HS-27A (cell line): ENCODE measurements around the gene RPL10.
A peak's percentile ranks its signal among the peaks of the same experiment; 100 is the strongest.

Experiments used
- DNase-seq: peaks from one replicate; pipeline ENCODE4 v3.0.0-alpha.2; 2012; ENCODE audit warnings: low read depth, missing footprints

Gene RPL10

DNA sequence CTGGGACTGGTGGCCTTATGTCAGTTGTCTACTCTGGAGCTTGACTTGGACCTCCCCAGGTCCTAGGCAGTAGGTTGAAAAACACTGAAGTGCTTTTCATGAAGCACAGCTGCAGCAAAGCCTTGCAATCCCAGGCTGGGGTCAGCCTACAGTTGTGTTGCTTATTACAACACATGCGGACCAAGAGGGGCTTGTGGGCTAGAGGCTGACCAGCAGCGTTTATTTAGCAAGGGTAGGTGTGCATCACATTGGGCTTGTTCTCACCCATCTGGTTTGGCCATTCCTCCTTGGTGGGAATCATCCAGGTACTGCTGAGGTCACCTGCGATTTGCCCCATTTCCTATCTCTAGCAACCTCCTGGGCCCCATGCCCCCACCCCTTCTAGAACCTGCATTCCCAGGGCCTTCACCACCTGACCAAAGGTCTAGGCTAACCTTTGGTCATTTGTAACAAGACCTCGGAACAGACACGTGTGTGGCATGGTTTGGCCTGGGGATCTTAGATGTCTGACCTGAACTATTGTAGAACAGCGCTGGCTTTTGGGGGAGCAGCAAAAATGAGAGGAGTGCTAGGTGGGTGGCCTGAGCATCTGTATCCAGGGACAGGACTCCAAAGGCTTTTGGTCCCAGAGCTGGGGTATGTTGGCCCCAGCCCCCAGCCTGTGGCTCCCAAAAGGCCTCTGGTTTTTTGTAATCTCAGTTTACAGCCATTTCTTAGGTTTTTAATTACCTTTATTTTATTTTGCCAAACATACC lies 3.0 kb downstream of the RPL10 start:
- no peak for DNase-seq

DNA sequence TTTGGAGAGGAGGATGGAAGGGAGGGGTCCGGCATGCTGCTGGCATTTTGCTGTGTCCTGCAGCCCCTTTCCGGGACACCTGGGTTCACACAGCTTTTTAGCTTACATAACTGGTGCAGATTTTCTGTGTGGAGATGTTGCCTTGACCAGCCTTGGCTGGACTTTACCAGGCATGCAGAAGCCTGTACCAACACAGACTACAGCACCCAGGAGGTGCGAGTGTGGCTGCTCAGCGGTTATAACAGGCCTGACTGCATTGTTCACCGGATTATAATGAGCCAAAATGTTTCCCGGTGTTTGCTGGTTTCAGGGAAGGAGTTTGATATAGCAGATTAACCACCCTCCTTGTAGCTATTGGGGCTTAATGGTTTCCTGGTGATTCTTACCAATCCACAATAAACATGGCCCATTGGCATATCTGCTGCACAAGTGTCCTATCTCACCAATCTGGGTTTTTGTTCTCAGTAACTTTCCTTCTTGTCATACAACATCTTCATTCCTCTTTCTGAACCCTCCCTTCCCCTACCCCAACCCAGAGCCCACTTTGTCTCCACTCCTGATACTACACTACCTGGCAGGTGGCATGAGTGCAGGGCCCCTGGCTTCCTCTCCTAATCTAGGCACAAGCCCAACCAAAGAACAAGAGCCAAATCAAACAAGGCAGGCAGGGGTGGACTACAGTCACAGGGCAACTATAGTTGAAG lies 3.9 kb downstream of the RPL10 start:
- DNase-seq: no peak

DNA sequence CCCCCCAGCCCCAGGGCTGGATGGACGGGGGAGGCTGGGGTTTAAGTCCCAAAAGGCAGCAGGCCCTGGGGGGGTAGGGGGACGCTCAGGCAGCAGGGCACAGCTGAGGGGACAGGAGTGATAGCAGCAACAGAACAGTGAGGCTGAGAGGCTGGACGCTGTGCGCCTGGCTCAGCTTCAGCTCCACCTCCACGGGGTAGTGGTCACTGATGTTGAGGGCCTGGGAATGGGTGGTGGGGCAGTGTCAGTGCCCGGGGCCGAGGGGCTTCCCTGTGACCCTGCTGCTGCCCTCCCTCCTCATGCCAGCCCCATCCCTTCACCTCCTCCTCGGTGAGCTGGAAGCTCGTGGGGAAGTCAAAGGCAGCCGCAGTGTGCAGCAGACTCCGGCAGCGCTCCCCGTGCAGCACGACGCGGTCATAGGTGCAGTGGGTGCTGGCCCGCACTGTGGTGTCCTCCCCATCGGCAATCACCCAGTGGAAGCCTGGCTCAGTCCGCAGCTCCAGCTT lies 4.5 kb downstream of the RPL10 start:
- DNase-seq: no peak

DNA sequence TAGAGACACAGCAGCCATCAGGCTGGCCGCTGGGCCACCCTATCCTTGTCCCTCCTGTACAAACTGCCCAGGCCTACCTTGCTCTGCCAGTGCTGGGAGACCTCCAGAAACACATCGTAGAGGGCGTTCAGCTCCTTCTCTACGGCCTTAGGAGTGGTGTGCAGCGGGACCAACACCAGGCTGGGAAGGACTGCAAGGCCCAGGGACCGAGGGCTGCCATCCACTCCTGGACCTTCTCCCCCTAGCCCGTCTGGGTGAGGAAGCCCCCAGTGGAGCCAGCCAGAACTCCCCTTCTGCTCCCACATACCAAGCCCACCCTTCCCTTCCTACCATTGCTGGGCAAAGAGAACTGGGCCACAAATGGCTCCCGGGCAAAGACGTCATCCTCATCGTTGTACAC lies 5.0 kb downstream of the RPL10 start:
- DNase-seq: no peak

DNA sequence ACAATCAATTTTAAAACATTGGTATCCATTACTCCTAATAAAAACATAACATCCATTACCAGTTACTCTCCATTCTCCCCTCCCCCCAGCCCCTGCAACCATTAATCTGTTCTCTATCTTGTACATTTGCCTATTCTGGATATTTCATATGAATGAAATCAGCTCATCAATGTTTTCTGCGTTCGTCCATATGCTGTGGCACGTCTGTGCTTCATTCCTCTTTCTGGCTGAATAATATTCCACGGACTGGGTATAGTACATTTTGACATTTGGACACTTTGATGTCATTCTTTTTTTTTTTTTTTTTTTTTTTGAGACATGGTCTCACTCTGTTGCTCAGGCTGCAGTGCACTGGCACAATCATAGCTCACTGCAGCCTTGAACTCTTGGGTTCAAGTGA lies 5.7 kb downstream of the RPL10 start:
- no peak for DNase-seq

DNA sequence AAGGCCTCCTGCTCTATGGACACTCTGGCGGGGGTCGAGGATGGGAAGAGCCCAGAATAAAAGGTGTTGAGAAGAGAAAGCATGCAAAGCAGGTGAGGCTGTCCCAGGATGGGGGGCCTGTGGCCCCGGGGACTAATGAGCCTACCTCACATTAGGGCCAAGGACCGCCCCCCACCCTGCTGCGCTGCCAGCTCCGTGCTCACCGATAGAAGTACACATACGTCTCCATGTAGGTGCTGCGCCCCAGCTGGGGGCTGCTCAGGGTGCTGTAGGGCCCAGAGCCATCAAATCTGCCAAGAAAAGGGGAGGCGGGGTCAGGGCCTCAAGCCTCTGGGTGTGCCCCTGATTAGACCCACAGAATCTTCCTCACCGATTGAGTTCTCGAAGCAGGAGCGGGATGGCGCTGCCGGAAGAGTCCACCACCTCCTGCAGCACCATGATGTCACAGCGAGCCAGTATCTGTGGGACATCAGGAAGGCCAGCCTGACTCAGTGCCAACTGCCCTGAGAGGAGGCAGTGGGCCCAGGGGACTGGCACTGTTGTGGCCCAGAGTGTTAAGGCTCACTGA lies 6.5 kb downstream of the RPL10 start:
- no peak for DNase-seq

DNA sequence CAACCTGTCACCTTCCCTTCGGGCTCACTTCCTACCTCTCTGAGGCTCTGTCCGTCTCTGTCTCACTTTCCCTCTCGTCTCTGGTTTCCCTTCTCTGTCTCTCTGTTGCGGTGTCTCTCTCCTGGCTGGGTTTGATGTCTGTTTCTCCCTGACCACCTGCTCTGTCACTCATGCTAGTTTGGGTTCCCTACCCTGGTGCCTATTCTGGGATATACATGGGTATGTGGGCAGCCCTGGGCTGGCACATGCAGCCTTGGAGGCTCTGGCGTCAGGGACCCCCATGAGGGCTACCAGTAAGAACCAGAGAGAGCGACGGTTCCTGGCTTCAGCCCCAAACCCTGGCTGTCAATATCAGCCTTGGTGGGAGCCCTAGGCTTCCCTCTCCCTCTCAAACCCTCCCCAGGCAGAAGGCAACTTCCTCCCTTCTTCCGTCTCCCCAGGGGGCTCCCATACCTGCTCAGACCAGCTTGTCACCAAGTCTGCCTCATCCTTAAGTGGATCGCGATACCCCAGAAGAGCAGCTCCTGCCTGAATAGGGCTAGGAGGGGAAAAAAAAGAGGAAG lies 10.6 kb downstream of the RPL10 start:
- no peak for DNase-seq

DNA sequence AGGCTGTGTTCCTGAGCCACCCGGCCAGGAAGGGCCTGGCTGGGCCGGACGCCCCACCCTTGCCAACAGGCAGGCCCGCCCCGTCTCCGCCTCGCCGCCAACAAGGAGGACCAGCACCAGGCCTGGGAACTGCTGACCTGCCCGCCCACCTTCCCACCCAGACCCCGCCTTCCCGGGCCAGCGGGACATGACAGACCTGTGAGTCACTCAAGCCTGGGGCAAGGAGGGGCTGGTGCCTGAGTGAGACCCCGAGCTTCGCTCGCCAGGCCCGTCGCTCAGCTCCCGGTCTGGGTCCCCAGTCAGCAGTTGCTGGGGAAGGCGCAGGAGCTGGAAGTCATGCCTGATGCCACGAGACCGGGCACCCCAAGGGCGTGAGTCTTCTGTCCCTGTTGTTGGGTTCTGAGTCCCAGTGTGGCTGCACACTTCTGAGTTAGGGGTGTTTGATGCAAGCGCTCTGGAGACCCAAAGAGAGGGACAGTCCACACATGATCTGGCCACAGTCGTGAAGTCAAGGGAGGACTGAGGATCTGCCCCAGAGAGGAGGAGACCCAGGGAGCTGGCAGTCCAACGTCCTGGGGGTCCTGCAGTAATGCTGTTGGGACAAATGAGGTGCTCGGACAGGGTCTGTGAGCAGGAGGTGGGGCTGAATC lies 11.2 kb downstream of the RPL10 start, which contains the start of gene DNASE1L1:
Gene DNASE1L1, minus strand, starts transcription at position 33 of the 650 bp plus-strand sequence. CDS start 3,686 bp downstream, outside the sequence.
- no peak for DNase-seq

DNA sequence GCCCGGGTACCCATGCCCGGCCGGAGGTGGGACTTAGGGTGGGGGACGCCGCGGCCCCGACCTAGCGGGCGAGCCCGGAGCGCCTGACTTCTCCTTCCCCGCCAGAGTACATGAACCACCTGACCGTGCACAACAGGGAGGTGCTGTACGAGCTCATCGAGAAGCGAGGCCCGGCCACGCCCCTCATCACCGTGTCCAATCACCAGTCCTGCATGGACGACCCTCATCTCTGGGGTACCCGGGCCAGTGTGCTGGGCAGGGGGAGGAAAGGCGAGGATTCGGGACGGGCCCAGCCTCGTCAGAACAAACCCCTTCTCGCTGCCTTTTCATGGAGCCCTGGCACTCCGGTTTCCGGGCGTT lies 13.8 kb downstream of the RPL10 start:
- DNase-seq: no peak

DNA sequence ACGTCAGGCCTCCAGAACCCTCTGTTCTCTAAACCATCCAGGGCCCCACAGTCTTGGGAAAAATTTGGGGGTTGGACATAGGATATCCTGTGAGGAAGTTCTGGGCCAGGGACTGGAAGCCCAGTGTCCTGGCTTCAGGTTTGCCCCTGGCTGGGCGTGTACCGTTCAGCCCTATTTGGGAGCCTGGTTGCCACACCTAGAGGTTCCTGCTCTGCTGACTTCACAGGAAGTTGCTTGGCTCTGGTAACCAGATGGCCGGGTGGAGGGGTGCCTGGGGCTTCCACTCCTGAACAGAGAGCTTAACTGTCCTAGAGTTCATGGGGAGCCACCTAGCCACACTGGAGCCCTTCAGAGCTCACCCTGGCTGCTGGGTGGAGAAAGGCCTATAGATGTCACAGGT lies 14.3 kb downstream of the RPL10 start:
- no peak for DNase-seq

DNA sequence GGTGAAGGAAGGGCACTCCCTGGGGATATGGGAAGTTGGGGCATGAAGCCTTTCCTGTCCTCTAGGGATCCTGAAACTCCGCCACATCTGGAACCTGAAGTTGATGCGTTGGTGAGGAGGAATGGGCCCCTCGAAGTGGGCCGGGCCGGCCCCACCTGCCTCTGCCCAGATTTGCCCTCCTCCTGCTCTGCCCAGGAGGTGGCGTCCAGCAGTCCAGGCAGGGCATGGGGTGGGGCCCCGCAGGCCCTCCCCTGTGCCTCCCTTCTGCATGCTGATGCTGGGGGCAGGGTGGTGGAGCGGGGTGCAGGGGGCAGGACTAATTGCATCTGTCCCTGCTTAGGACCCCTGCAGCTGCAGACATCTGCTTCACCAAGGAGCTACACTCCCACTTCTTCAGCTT lies 15.0 kb downstream of the RPL10 start:
- no peak for DNase-seq

DNA sequence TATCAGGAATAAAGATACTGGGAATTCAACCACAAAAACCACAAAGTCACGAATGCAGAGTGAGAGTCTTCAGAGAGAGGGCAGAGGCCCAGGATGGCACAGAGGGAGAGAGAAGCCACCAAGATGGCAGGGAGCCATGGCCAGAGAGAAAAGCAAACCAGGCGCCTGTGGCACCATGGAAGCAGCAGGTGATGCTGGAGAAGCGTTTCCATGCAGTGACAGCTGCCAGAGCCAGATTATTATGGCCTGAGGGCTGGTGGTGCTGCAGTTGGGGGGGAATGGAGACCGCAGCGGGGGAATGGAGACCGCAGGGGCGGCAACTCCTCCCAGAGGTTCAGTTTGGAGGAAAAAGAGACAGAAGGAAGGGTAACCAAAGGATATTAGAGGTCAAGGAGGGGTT lies 19.0 kb downstream of the RPL10 start:
- DNase-seq: no peak

DNA sequence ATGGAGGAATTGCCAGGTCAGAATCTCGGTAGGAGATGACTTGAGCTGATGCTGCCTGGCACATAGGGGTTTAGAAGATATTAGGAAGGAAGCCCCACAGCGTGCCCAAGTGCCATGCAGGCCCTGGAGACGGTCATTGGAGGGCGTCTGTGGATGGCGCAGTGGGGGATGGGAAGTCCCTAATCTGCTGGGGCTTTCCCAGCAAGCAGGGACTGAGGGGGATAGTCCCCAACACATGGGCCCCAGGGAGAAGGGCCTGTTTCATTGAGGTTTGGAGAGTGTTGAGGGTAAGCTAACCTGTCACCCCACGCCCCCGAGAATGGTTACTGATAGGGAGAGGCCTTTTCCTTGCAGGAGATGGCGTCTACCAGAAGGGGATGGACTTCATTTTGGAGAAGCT lies 21.0 kb downstream of the RPL10 start:
- DNase-seq: no peak

DNA sequence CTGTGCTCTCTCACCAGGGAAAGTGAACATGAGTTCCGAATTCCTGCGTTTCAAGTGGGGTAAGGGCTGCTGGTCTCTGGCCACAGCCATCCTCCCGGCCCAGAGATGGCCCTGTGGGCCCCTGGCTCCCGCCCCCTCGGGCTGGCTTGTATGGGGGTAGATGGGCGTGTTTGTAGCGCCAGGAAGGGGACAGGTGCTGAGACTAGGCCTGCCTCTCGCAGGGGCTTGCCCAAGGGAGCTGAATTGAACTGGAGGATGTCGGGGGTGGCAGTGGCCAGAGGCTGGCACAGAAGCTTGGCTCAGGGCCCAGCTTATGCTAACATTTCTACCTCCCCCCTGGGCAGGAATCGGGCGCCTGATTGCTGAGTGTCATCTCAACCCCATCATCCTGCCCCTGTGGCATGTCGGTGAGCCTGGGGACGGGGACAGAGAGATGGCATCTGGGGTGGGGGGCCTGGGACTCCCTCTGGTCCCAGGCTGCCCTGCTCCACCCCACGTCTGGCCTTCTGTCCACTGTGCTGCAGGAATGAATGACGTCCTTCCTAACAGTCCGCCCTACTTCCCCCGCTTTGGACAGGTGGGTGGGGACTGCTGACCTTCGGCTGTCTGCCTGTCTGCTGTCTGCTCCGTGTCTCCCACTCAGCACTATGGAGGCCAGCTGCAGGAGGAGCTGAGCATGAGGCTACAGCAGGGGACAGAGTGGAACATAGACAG lies 21.7 kb downstream of the RPL10 start:
- DNase-seq: no peak

DNA sequence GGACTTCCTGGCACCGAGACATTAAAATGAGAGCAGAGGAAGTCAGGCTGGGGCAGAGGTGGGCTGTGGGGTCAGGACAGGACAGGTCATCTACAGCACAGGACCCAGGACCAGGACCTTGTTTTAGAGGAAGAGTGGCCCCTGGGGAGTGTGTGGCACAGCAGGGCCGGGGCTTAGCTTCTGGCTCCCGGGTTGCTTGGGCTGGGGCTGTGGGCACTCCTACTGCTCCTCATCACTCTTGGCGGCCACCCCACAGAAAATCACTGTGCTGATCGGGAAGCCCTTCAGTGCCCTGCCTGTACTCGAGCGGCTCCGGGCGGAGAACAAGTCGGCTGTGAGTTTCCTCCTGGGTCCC lies 22.2 kb downstream of the RPL10 start:
- no peak for DNase-seq

DNA sequence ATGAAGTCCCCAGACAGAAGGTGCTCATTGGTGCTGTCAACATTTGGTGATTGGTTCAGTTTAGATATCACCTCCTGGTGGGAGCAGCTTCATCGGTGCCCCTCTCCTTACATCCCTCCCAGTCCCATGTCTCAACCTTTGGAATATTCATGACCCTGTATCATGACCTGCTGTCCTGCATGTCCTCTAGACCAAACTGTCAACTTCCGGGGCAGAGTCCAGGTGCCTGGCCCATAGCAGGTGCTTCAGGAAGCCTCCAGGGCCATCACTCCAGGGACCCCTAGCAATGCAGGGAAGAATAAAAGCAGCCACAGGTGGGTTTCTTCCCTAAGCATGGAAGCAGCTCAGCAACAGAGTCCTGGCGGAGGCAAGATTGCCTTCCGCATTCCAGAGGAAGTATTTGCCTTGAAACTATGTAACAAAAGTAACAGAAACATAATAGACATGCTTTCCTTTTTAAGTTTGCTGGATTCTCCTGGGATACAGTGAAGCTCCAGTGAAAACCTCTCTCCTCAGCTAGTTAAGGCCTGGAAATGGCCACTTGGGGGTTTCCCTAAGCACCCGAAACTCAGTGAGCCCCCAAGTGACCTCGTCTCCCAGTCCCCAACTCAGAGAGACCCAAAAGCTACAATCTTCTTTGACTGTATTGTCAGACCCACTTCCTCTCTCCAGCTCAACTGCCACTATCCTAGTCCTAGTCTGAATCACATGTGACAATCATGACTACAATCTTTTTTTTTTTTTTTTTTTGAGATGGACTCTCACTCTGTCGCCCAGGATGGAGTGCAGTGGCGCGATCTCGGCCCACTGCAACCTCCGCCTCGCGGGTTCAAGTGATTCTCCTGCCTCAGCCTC lies 29.0 kb downstream of the RPL10 start:
- DNase-seq: no peak

DNA sequence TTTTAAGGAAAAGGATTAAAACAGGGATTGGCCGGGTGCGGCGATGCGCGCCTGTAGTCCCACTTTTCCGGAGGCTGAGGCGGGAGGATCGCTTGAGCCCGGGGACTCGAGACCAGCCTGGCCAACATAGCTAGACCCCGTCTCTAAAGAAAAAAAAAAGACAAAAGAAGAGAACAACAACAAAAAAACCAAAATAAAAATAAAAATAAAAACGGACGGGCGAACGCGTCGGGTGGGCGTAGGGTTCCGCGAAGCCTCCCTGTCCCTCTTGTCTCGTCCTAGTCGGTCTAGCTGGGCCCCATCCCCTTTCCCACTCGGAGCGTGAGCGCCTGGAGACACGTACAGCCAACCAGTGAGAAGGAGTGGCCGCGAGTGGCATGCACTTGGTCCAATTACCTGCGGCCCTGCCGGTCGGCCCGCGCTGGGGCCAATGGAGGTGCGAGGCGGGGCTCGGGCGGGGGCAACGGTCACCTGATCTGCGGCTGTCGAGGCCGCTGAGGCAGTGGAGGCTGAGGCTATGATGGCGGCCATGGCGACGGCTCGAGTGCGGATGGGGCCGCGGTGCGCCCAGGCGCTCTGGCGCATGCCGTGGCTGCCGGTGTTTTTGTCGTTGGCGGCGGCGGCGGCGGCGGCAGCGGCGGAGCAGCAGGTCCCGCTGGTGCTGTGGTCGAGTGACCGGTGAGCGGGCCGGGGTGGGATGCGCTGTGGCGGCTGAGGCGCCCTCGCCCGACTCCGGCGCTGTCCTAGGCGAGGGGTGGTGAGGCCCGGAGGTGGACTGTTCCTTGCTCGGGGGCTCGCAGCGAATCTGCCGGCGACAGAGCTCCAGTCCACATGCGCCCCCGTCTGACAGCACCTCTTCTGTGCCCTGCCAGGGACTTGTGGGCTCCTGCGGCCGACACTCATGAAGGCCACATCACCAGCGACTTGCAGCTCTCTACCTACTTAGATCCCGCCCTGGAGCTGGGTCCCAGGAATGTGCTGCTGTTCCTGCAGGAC lies 30.3 kb downstream of the RPL10 start, which contains the start of gene ATP6AP1:
Gene ATP6AP1, plus strand, starts transcription at position 502 of the 996 bp plus-strand sequence. Its CDS starts 16 bp downstream, at position 518.
- peak; percentile 65 for DNase-seq

DNA sequence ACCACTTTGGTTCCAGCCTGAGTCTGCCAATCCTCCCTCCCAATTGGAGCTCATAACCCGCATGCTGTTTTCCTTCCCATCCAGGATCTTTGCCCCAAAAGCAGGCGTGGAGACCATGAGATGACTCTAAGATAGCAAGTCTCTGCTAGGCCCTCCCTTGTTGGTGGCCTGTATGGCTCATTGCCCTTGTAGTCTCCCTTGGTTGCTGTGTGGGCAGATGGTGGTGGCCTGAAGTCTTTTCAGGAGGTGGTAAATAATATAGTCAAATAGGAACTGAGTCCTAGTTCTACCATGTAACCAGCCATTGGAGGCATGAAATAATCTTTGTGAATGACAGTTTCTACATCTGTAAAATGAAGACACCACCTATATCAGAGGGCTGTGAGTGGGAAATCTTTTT lies 31.5 kb downstream of the RPL10 start:
- DNase-seq: no peak

DNA sequence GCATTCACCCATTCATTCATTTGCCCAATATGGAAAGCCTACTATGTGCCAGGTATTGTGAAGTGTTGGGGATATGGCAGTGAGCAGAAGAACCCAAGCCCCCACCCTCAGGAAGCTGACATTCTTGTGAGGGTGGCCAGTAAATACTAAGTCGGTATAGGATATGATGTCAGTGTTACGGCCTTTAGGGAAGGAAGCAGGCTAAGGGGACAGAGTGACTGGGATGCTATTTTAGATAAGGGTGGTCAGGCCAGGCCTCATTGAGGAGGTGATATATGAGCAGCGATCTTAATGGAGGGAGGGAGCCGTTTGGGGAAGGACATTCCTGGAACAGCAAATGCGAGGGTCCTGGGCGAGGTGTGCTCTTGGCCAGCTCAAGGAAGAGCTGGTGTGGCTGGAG lies 32.3 kb downstream of the RPL10 start:
- no peak for DNase-seq
